Naive B cell (primary cell): ENCODE measurements around the gene RETN. TPM values are rescaled to one million over a fixed set of nuclear protein-coding genes. Genes with fewer than 3 reads are reported as not detected.

Experiments used
- ATAC-seq, 2 donors: fragments of 150-1000 bp; cut with Tn5 transposase; 2 replicates each; pipeline ENCODE4 v1.10.0; 2021; ENCODE audit warnings: low read depth in 2 of 2, mild to moderate bottlenecking in 2 of 2, moderate library complexity in 2 of 2
- DNase-seq: peaks from one replicate; pipeline ENCODE4 v3.0.0; 2022
- H3K27ac Mint-ChIP-seq, 6 donors: one replicate each; pipeline ENCODE4 v1.8.0; 2020 to 2022; ENCODE audit warnings: mild to moderate bottlenecking in 6 of 6, mixed read lengths in 6 of 6, moderate library complexity in 5 of 6, inconsistent platforms in 2 of 6
- H3K27me3 Mint-ChIP-seq, 3 donors: one replicate each; pipeline ENCODE4 v1.8.0; 2021 to 2022; ENCODE audit warnings: mixed read lengths in 3 of 3, mild to moderate bottlenecking in 1 of 3
- H3K36me3 Mint-ChIP-seq, 2 donors: one replicate each; pipeline ENCODE4 v1.8.0; 2020 to 2022; ENCODE audit warnings: mixed read lengths in 2 of 2, inconsistent platforms in 1 of 2, mild to moderate bottlenecking in 1 of 2
- H3K4me1 Mint-ChIP-seq, 3 donors: one replicate each; pipeline ENCODE4 v1.8.0; 2020 to 2022; ENCODE audit warnings: mixed read lengths in 3 of 3, inconsistent platforms in 1 of 3, mild to moderate bottlenecking in 1 of 3, moderate library complexity in 1 of 3
- H3K4me3 Mint-ChIP-seq, 8 donors: one replicate each; pipeline ENCODE4 v1.8.0; 2020 to 2022; ENCODE audit warnings: mild to moderate bottlenecking in 8 of 8, mixed read lengths in 8 of 8, moderate library complexity in 8 of 8, inconsistent platforms in 2 of 8
- H3K9me3 Mint-ChIP-seq, 7 donors: one replicate each; pipeline ENCODE4 v1.8.0; 2020 to 2022; ENCODE audit warnings: mixed read lengths in 7 of 7, mild to moderate bottlenecking in 5 of 7, inconsistent platforms in 2 of 7, moderate library complexity in 1 of 7
- polyA plus RNA-seq, 6 donors: library from polyadenylated mRNA; unstranded; fragments of 300-500 nt; fragmentation: Illumina TruSeq; gene quantifications; one replicate each; pipeline ENCODE4 v1.2.3, GENCODE V29; 2021; ENCODE audit warnings: low read depth in 6 of 6

The RETN gene
- polyA plus RNA-seq, 6 donors from 2014 or later: not detected

GRCh38 chr19:7703332-7703731 lies 34.5 kb downstream of the RETN start:
- DNase-seq (no peak), ATAC-seq (no peak)
- Mint-ChIP-seq H3K4me3 (peak overlapping the region; percentile 74 to 97 (median 89)), H3K9me3 (peaks cover 0 to 1% (median 0%) of the 10 kb centered on the region in 7 donors), H3K27me3 (no peaks in the 10 kb centered on the region), H3K36me3 (peaks cover 7 to 15% of the 10 kb centered on the region in 2 donors), H3K4me1 (peaks cover 0 to 93% (median 79%) of the 10 kb centered on the region in 3 donors), H3K27ac (peak overlapping the region; percentile 99 to 100 (median 99))

- H3K4me3 Mint-ChIP-seq: peak overlapping the region; percentile 74 to 97 (median 92)
These were observed 35.6 kb downstream of the RETN start for GRCh38 chr19:7704280-7705060.

GRCh38 chr19:7705387-7706187 lies 36.7 kb downstream of the RETN start:
- ATAC-seq: peak; percentile 73 to 74
- Mint-ChIP-seq H3K27me3 (no peaks in the 10 kb centered on the region), H3K36me3 (no peaks in the 10 kb centered on the region), H3K4me3 (peak overlapping the region; percentile 59 to 92 (median 88)), H3K4me1 (peaks cover 0 to 94% (median 80%) of the 10 kb centered on the region in 3 donors), H3K9me3 (peaks cover 0 to 1% (median 0%) of the 10 kb centered on the region in 7 donors), H3K27ac (peak overlapping the region; percentile 99 to 100 (median 100))
- peak; percentile 95 for DNase-seq

More at GRCh38 chr19:7704280-7705060, 35.6 kb downstream of the RETN start:
- peaks cover 0 to 93% (median 77%) of the 10 kb centered on the region in 3 donors for H3K4me1 Mint-ChIP-seq
- peak overlapping the region; percentile 99 to 100 (median 100) for H3K27ac Mint-ChIP-seq
- no peak for DNase-seq
- ATAC-seq: no peak
- peaks cover 7 to 8% of the 10 kb centered on the region in 2 donors for H3K36me3 Mint-ChIP-seq
- peaks cover 0 to 1% (median 0%) of the 10 kb centered on the region in 7 donors for H3K9me3 Mint-ChIP-seq
- H3K27me3 Mint-ChIP-seq: no peaks in the 10 kb centered on the region

- H3K36me3 Mint-ChIP-seq: no peaks in the 10 kb centered on the region
- peaks cover 0 to 1% (median 0%) of the 10 kb centered on the region in 7 donors for H3K9me3 Mint-ChIP-seq
- H3K4me3 Mint-ChIP-seq: peak overlapping the region; percentile 41 to 92 (median 88)
- peak overlapping the region; percentile 99 to 100 (median 100) for H3K27ac Mint-ChIP-seq
- DNase-seq (no peak), ATAC-seq (no peak)
- H3K4me1 Mint-ChIP-seq: peaks cover 0 to 94% (median 78%) of the 10 kb centered on the region in 3 donors
- no peaks in the 10 kb centered on the region for H3K27me3 Mint-ChIP-seq
These were observed 37.5 kb downstream of the RETN start for GRCh38 chr19:7706188-7706954.

- no peaks in the 10 kb centered on the region for H3K36me3 Mint-ChIP-seq
- H3K27ac Mint-ChIP-seq: peak overlapping the region; percentile 99 to 100 (median 100)
- DNase-seq (no peak), ATAC-seq (no peak)
- H3K4me1 Mint-ChIP-seq: peaks cover 4 to 87% (median 72%) of the 10 kb centered on the region in 3 donors
- peak overlapping the region; percentile 41 to 92 (median 84) for H3K4me3 Mint-ChIP-seq
- H3K27me3 Mint-ChIP-seq: no peaks in the 10 kb centered on the region
- H3K9me3 Mint-ChIP-seq: no peaks in the 10 kb centered on the region
These were observed 38.2 kb downstream of the RETN start for GRCh38 chr19:7706955-7707456.

- H3K36me3 Mint-ChIP-seq: no peaks in the 10 kb centered on the region
- H3K4me3 Mint-ChIP-seq: peak overlapping the region in 6 of 8 donors; percentile 18 to 86 (median 63)
- H3K27ac Mint-ChIP-seq: peak overlapping the region; percentile 43 to 99 (median 92)
- ATAC-seq (no peak), DNase-seq (no peak)
- H3K4me1 Mint-ChIP-seq: peaks cover 33 to 77% (median 60%) of the 10 kb centered on the region in 3 donors
- H3K9me3 Mint-ChIP-seq: no peaks in the 10 kb centered on the region
- no peaks in the 10 kb centered on the region for H3K27me3 Mint-ChIP-seq
These were observed 41.1 kb downstream of the RETN start for GRCh38 chr19:7709932-7710460.

- H3K4me1 Mint-ChIP-seq: peaks cover 39 to 77% (median 56%) of the 10 kb centered on the region in 3 donors
- ATAC-seq (no peak), DNase-seq (no peak)
- no peaks in the 10 kb centered on the region for H3K27me3 Mint-ChIP-seq
- H3K27ac Mint-ChIP-seq: peak overlapping the region; percentile 68 to 99 (median 92)
- peaks cover 0 to 2% (median 0%) of the 10 kb centered on the region in 7 donors for H3K9me3 Mint-ChIP-seq
- peak overlapping the region; percentile 45 to 86 (median 67) for H3K4me3 Mint-ChIP-seq
- H3K36me3 Mint-ChIP-seq: no peaks in the 10 kb centered on the region
These were observed 41.8 kb downstream of the RETN start for GRCh38 chr19:7710616-7711015.

GRCh38 chr19:7715671-7716070 lies 46.8 kb downstream of the RETN start:
- DNase-seq: no peak
- ATAC-seq: no peak
- H3K36me3 Mint-ChIP-seq: no peaks in the 10 kb centered on the region
- peaks cover 35 to 83% (median 69%) of the 10 kb centered on the region in 3 donors for H3K4me1 Mint-ChIP-seq
- peak overlapping the region in 6 of 8 donors; percentile 18 to 88 (median 75) for H3K4me3 Mint-ChIP-seq
- H3K9me3 Mint-ChIP-seq: peaks cover 0 to 10% (median 5%) of the 10 kb centered on the region in 7 donors
- peak overlapping the region in 4 of 6 donors; percentile 86 to 96 (median 96) for H3K27ac Mint-ChIP-seq
- H3K27me3 Mint-ChIP-seq: no peaks in the 10 kb centered on the region

GRCh38 chr19:7716762-7717161 lies 47.9 kb downstream of the RETN start:
- Mint-ChIP-seq H3K4me3 (peak overlapping the region in 3 of 8 donors; percentile 2 to 39 (median 32)), H3K36me3 (no peaks in the 10 kb centered on the region), H3K4me1 (peaks cover 33 to 88% (median 63%) of the 10 kb centered on the region in 3 donors), H3K27me3 (no peaks in the 10 kb centered on the region), H3K27ac (peak overlapping the region in 4 of 6 donors; percentile 20 to 96 (median 60)), H3K9me3 (peaks cover 0 to 10% (median 5%) of the 10 kb centered on the region in 7 donors)
- ATAC-seq (no peak), DNase-seq (no peak)

- Mint-ChIP-seq H3K27ac (peak overlapping the region; percentile 81 to 98 (median 95)), H3K4me3 (peak overlapping the region; percentile 50 to 87 (median 66)), H3K9me3 (peaks cover 0 to 10% (median 5%) of the 10 kb centered on the region in 7 donors), H3K4me1 (peaks cover 33 to 87% (median 77%) of the 10 kb centered on the region in 3 donors), H3K36me3 (no peaks in the 10 kb centered on the region), H3K27me3 (no peaks in the 10 kb centered on the region)
- DNase-seq (peak; percentile 68), ATAC-seq (peak; percentile 84 to 86)
These were observed 49.8 kb downstream of the RETN start for GRCh38 chr19:7718668-7719067.
